A673 (cell line): ENCODE measurements around the gene NCKAP5. TPM values are rescaled to one million over a fixed set of nuclear protein-coding genes. Genes with fewer than 3 reads are reported as not detected.

Experiments
- BruUV-seq: library from RNA; stranded (reverse); fragments of 400-500 nt; replicated peaks from 2 replicates; lab custom pipeline; 2021; lab: Mats Ljungman, UMichigan
- CTCF ChIA-PET: fragments of 300-600 bp; sonication (Branson Sonifier 250); formaldehyde crosslinking; loops from one replicate; lab custom pipeline; 2022; ENCODE audit warnings: antibody characterized with exemption; lab: Charles Lee
- POLR2A ChIA-PET: fragments of 300-600 bp; sonication (Branson Sonifier 250); formaldehyde crosslinking; loops from one replicate; lab custom pipeline; 2022; ENCODE audit warnings: antibody characterized with exemption; ENCODE audit not compliant: low non-redundant PET; lab: Charles Lee
- DNase-seq: peaks from one replicate; pipeline ENCODE4 v3.0.0-alpha.2; 2015; ENCODE audit warnings: low spot score
- H3K27ac ChIP-seq: fragments of 200-600 bp; sonication (generic); 2 replicates; pipeline ENCODE4 v1.5.1; 2016; ENCODE audit warnings: mixed run types, low read depth, mild to moderate bottlenecking, mixed read lengths, antibody characterized with exemption, low read length; ENCODE audit not compliant: poor library complexity, severe bottlenecking
- H3K27me3 ChIP-seq: fragments of 200-600 bp; sonication (generic); replicated peaks from 2 replicates; pipeline ENCODE4 v1.6.1; 2017; ENCODE audit warnings: mixed run types, low read depth, mild to moderate bottlenecking, mixed read lengths, antibody characterized with exemption, low read length; ENCODE audit not compliant: insufficient read depth, poor library complexity
- H3K36me3 ChIP-seq: fragments of 200-600 bp; sonication (generic); 2 replicates; pipeline ENCODE4 v1.6.1; 2016; ENCODE audit warnings: mixed run types, mild to moderate bottlenecking, mixed read lengths, antibody characterized with exemption, low read length; ENCODE audit not compliant: insufficient read depth, poor library complexity, severe bottlenecking
- H3K4me1 ChIP-seq: fragments of 200-600 bp; sonication (generic); 2 replicates; pipeline ENCODE4 v1.6.1; 2017; ENCODE audit warnings: mixed run types, mild to moderate bottlenecking, mixed read lengths, antibody characterized with exemption, low read length; ENCODE audit not compliant: insufficient read depth, poor library complexity, severe bottlenecking
- H3K4me3 ChIP-seq: fragments of 200-600 bp; sonication (generic); 2 replicates; pipeline ENCODE4 v1.5.1; 2016; ENCODE audit warnings: low read depth, mixed run types, mild to moderate bottlenecking, mixed read lengths, low read length; ENCODE audit not compliant: poor library complexity, severe bottlenecking
- H3K9me3 ChIP-seq: fragments of 200-600 bp; sonication (generic); 2 replicates; pipeline ENCODE4 v1.6.1; 2016; ENCODE audit warnings: mixed run types, low read depth, mild to moderate bottlenecking, mixed read lengths, antibody characterized with exemption, low read length; ENCODE audit not compliant: poor library complexity, severe bottlenecking
- CTCF ChIP-seq: fragments of 300-800, 200-600 bp; sonication (generic); conservative IDR thresholded peaks from 2 replicates; pipeline ENCODE4 v1.5.1; 2017; ENCODE audit warnings: low read depth, mild to moderate bottlenecking, antibody characterized with exemption, low read length, moderate library complexity, mixed read lengths
- EZH2 ChIP-seq: fragments of 200-600 bp; sonication (generic); IDR thresholded peaks from 2 replicates; pipeline ENCODE4 v1.6.1; 2017; ENCODE audit warnings: borderline replicate concordance, low read depth, mild to moderate bottlenecking, mixed read lengths, antibody characterized with exemption, low read length; ENCODE audit not compliant: poor library complexity, severe bottlenecking
- intact Hi-C: fragments of 100-400 bp; cut with micrococcal nuclease; formaldehyde crosslinking; loops from one replicate; pipeline ENCODE4 v1.10.0; 2022; ENCODE audit not compliant: unreplicated experiment
- total RNA-seq: library from RNA; stranded (reverse); gene quantifications from 2 replicates; pipeline ENCODE4 v1.2.3, GENCODE V29; 2021

Gene NCKAP5
- total RNA-seq, 1 experiment from 2014 or later, result 26.6 TPM

GRCh38 chr2:132902626-132903025, 665.6 kb downstream of the NCKAP5 start:
- H3K36me3 ChIP-seq, result no peaks in the 10 kb centered on the region
- H3K9me3 ChIP-seq, result no peaks in the 10 kb centered on the region
- no peak overlapping the region for H3K4me3 ChIP-seq
- ChIA-PET CTCF (no interaction called here), POLR2A (no interaction called here)
- no peaks in the 10 kb centered on the region for H3K27me3 ChIP-seq
- H3K4me1 ChIP-seq, result peaks cover 18% of the 10 kb centered on the region
- no TSS peak for BruUV-seq
- intact Hi-C loops, result no loop called here
- no peak for DNase-seq
- TF ChIP-seq EZH2 (no peak), CTCF (no peak)
- H3K27ac ChIP-seq, result peak overlapping the region; percentile 58

- POLR2A ChIA-PET, result no interaction called here
- Histone ChIP-seq H3K27me3 (no peaks in the 10 kb centered on the region), H3K36me3 (no peaks in the 10 kb centered on the region), H3K4me1 (peaks cover 18% of the 10 kb centered on the region), H3K4me3 (no peak overlapping the region), H3K27ac (peak overlapping the region; percentile 58), H3K9me3 (no peaks in the 10 kb centered on the region)
- intact Hi-C loops, result no loop called here
- no peak for TF ChIP-seq CTCF
- no peak for TF ChIP-seq EZH2
- no TSS peak for BruUV-seq
- CTCF ChIA-PET, result no interaction called here
- peak; percentile 7 for DNase-seq
Observed at GRCh38 chr2:132901661-132902060, 666.6 kb downstream of the NCKAP5 start.

- no peak for TF ChIP-seq EZH2
- TF ChIP-seq CTCF, result no peak
- BruUV-seq, result no TSS peak
- Histone ChIP-seq H3K9me3 (no peaks in the 10 kb centered on the region), H3K4me3 (no peak overlapping the region), H3K27ac (no peak overlapping the region), H3K4me1 (peaks cover 9% of the 10 kb centered on the region), H3K36me3 (no peaks in the 10 kb centered on the region), H3K27me3 (no peaks in the 10 kb centered on the region)
- POLR2A ChIA-PET, result no interaction called here
- no peak for DNase-seq
- intact Hi-C loops, result no loop called here
- CTCF ChIA-PET, result no interaction called here
Observed at GRCh38 chr2:132897111-132897510, 671.2 kb downstream of the NCKAP5 start.
